Measurements from ENCODE around the gene GPT2.
A peak's percentile ranks its signal among the peaks of the same experiment; 100 is the strongest.

Gene GPT2

GRCh38 chr16:46883690-46884512 is at the start of gene GPT2:
Gene GPT2 (plus strand): TSS chr16:46884362. CDS start chr16:46884716, 354 bp downstream.
- Mint-ChIP-seq H3K4me1 (ENCODE audit: low read depth) (peaks cover 28% of the 10 kb centered on the region), H3K27ac (peak within 1 kb of the TSS; percentile 52), H3K9me3 (no peaks in the 10 kb centered on the region), H3K27me3 (peaks cover 14% of the 10 kb centered on the region), H3K4me3 (peak within 1 kb of the TSS; percentile 83), H3K36me3 (ENCODE audit: low read depth) (peaks cover 6% of the 10 kb centered on the region)
- intact Hi-C loops (cut with micrococcal nuclease) = no loop called here

- no peak overlapping the region for H3K4me3 Mint-ChIP-seq
- H3K27me3 Mint-ChIP-seq = no peaks in the 10 kb centered on the region
- H3K27ac Mint-ChIP-seq = no peak overlapping the region
- no peaks in the 10 kb centered on the region for H3K9me3 Mint-ChIP-seq
- H3K4me1 Mint-ChIP-seq (ENCODE audit: low read depth) = peaks cover 6% of the 10 kb centered on the region
- H3K36me3 Mint-ChIP-seq (ENCODE audit: low read depth) = no peaks in the 10 kb centered on the region
- intact Hi-C loops (cut with micrococcal nuclease) = no loop called here
Observed at GRCh38 chr16:46836534-46837530, 47.3 kb upstream of the GPT2 start.

- peaks cover 12% of the 10 kb centered on the region for H3K27me3 Mint-ChIP-seq
- H3K27ac Mint-ChIP-seq = no peak overlapping the region
- no peak overlapping the region for H3K4me3 Mint-ChIP-seq
- intact Hi-C loops (cut with micrococcal nuclease) = no loop called here
- peaks cover 9% of the 10 kb centered on the region for H3K9me3 Mint-ChIP-seq
- H3K36me3 Mint-ChIP-seq (ENCODE audit: low read depth) = no peaks in the 10 kb centered on the region
- peaks cover 14% of the 10 kb centered on the region for H3K4me1 Mint-ChIP-seq (ENCODE audit: low read depth)
Observed at GRCh38 chr16:46839986-46840443, 44.1 kb upstream of the GPT2 start.

- Mint-ChIP-seq H3K27ac (no peak overlapping the region), H3K4me3 (no peak overlapping the region), H3K27me3 (peaks cover 12% of the 10 kb centered on the region), H3K9me3 (peaks cover 9% of the 10 kb centered on the region), H3K4me1 (ENCODE audit: low read depth) (peaks cover 7% of the 10 kb centered on the region), H3K36me3 (ENCODE audit: low read depth) (no peaks in the 10 kb centered on the region)
- intact Hi-C loops (cut with micrococcal nuclease) = no loop called here
Observed at GRCh38 chr16:46842192-46842895, 41.8 kb upstream of the GPT2 start.

GRCh38 chr16:46843898-46844642 is 40.1 kb upstream of the GPT2 start:
- H3K27ac Mint-ChIP-seq = peak overlapping the region; percentile 48
- intact Hi-C loops (cut with micrococcal nuclease) = no loop called here
- peaks cover 12% of the 10 kb centered on the region for H3K27me3 Mint-ChIP-seq
- peaks cover 7% of the 10 kb centered on the region for H3K4me1 Mint-ChIP-seq (ENCODE audit: low read depth)
- peaks cover 9% of the 10 kb centered on the region for H3K9me3 Mint-ChIP-seq
- H3K4me3 Mint-ChIP-seq = peak overlapping the region; percentile 62
- no peaks in the 10 kb centered on the region for H3K36me3 Mint-ChIP-seq (ENCODE audit: low read depth)

GRCh38 chr16:46844771-46845170 is 39.4 kb upstream of the GPT2 start:
- H3K4me1 Mint-ChIP-seq (ENCODE audit: low read depth) = peaks cover 7% of the 10 kb centered on the region
- H3K9me3 Mint-ChIP-seq = peaks cover 9% of the 10 kb centered on the region
- no peak overlapping the region for H3K27ac Mint-ChIP-seq
- H3K27me3 Mint-ChIP-seq = peaks cover 12% of the 10 kb centered on the region
- H3K4me3 Mint-ChIP-seq = no peak overlapping the region
- no peaks in the 10 kb centered on the region for H3K36me3 Mint-ChIP-seq (ENCODE audit: low read depth)
- intact Hi-C loops (cut with micrococcal nuclease) = no loop called here

GRCh38 chr16:46845952-46846351 is 38.2 kb upstream of the GPT2 start:
- intact Hi-C loops (cut with micrococcal nuclease) = no loop called here
- Mint-ChIP-seq H3K4me3 (no peak overlapping the region), H3K27ac (no peak overlapping the region), H3K9me3 (peaks cover 9% of the 10 kb centered on the region), H3K27me3 (peaks cover 12% of the 10 kb centered on the region), H3K36me3 (ENCODE audit: low read depth) (no peaks in the 10 kb centered on the region), H3K4me1 (ENCODE audit: low read depth) (peaks cover 7% of the 10 kb centered on the region)

- Mint-ChIP-seq H3K27me3 (peaks cover 7% of the 10 kb centered on the region), H3K4me1 (ENCODE audit: low read depth) (peaks cover 2% of the 10 kb centered on the region), H3K9me3 (no peaks in the 10 kb centered on the region)
Observed at GRCh38 chr16:46848768-46849764, 35.1 kb upstream of the GPT2 start.

GRCh38 chr16:46850619-46851555 is 33.3 kb upstream of the GPT2 start:
- Mint-ChIP-seq H3K9me3 (no peaks in the 10 kb centered on the region), H3K4me1 (ENCODE audit: low read depth) (no peaks in the 10 kb centered on the region), H3K36me3 (ENCODE audit: low read depth) (no peaks in the 10 kb centered on the region), H3K27ac (no peak overlapping the region), H3K27me3 (no peaks in the 10 kb centered on the region), H3K4me3 (no peak overlapping the region)
- intact Hi-C loops (cut with micrococcal nuclease) = no loop called here

More at GRCh38 chr16:46848768-46849764, 35.1 kb upstream of the GPT2 start:
- H3K27ac Mint-ChIP-seq = no peak overlapping the region
- no peaks in the 10 kb centered on the region for H3K36me3 Mint-ChIP-seq (ENCODE audit: low read depth)
- H3K4me3 Mint-ChIP-seq = no peak overlapping the region
- intact Hi-C loops (cut with micrococcal nuclease) = no loop called here

GRCh38 chr16:46852130-46852529 is 32.0 kb upstream of the GPT2 start:
- no peak overlapping the region for H3K27ac Mint-ChIP-seq
- no peak overlapping the region for H3K4me3 Mint-ChIP-seq
- H3K4me1 Mint-ChIP-seq (ENCODE audit: low read depth) = no peaks in the 10 kb centered on the region
- H3K36me3 Mint-ChIP-seq (ENCODE audit: low read depth) = no peaks in the 10 kb centered on the region
- no peaks in the 10 kb centered on the region for H3K9me3 Mint-ChIP-seq
- intact Hi-C loops (cut with micrococcal nuclease) = no loop called here
- no peaks in the 10 kb centered on the region for H3K27me3 Mint-ChIP-seq

GRCh38 chr16:46853713-46854443 is 30.3 kb upstream of the GPT2 start:
- Mint-ChIP-seq H3K4me1 (ENCODE audit: low read depth) (no peaks in the 10 kb centered on the region), H3K9me3 (no peaks in the 10 kb centered on the region), H3K27me3 (no peaks in the 10 kb centered on the region), H3K27ac (no peak overlapping the region), H3K36me3 (ENCODE audit: low read depth) (no peaks in the 10 kb centered on the region), H3K4me3 (no peak overlapping the region)
- intact Hi-C loops (cut with micrococcal nuclease) = loop anchor here (1.0 kb wide), 2 partner anchors 55 to 75 kb away; no protein-coding TSS in a partner anchor
